Lower leg skin (tissue), 4 donors: ENCODE data around the gene AURKA. TPM values are rescaled to one million over a fixed set of nuclear protein-coding genes. Genes with fewer than 3 reads are reported as not detected.
"Not testable (repeated sequence)": the region's sequence is repeated elsewhere in the genome, so short reads cannot be mapped to it uniquely, and the experiment has no call there.

Experiments used
- DNase-seq, 2 donors: peaks; one replicate each; pipeline ENCODE4 v3.0.0-alpha.2; 2019; ENCODE audit warnings: low spot score in 2 of 2
- H3K4me3 ChIP-seq: fragments of 200-600 bp; sonication (generic); 2 replicates; pipeline ENCODE4 v1.5.1; 2017; ENCODE audit warnings: mild to moderate bottlenecking, low read depth; ENCODE audit not compliant: poor library complexity, severe bottlenecking
- POLR2A ChIP-seq, 2 donors: fragments of 450-650 bp; IDR thresholded peaks; one replicate each; pipeline ENCODE4 v1.6.1; 2016 to 2017; ENCODE audit warnings: antibody characterized with exemption in 2 of 2, mild to moderate bottlenecking in 1 of 2, moderate library complexity in 1 of 2
- WGBS, 2 donors: methylation state at CpG; one replicate each; pipeline ENCODE4 v1.1.5; 2018; 5-methylcytosine and 5-hydroxymethylcytosine counted together
- intact Hi-C: fragments of 100-400 bp; cut with DNase I; formaldehyde crosslinking; loops from one replicate; pipeline ENCODE4 v1.15.0; 2023; ENCODE audit warnings: low total_unique reads
- total RNA-seq, 4 donors: library from RNA; depleted of rRNA; stranded (reverse); fragments of >200 nt; gene quantifications; one replicate each; pipeline ENCODE4 v1.1.0, GENCODE V29; 2016
- TF ChIP-seq, protein P1 (sequence below), 3 donors: fragments of 450-650 bp; IDR thresholded peaks; one replicate each; pipeline ENCODE4 v1.5.1; 2016; ENCODE audit warnings: antibody characterized with exemption in 3 of 3, mild to moderate bottlenecking in 3 of 3, moderate library complexity in 2 of 3

AURKA gene
- total RNA-seq, 4 donors from 2014 or later = 3.9 to 8.7 (median 5.9) TPM

GRCh38 chr20:56406910-56407309 lies 14.9 kb upstream of the AURKA start:
- TF ChIP-seq, protein P1, sequence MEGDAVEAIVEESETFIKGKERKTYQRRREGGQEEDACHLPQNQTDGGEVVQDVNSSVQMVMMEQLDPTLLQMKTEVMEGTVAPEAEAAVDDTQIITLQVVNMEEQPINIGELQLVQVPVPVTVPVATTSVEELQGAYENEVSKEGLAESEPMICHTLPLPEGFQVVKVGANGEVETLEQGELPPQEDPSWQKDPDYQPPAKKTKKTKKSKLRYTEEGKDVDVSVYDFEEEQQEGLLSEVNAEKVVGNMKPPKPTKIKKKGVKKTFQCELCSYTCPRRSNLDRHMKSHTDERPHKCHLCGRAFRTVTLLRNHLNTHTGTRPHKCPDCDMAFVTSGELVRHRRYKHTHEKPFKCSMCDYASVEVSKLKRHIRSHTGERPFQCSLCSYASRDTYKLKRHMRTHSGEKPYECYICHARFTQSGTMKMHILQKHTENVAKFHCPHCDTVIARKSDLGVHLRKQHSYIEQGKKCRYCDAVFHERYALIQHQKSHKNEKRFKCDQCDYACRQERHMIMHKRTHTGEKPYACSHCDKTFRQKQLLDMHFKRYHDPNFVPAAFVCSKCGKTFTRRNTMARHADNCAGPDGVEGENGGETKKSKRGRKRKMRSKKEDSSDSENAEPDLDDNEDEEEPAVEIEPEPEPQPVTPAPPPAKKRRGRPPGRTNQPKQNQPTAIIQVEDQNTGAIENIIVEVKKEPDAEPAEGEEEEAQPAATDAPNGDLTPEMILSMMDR (IDR thresholded peaks at IDR 0.05) = no peak
- no peak for TF ChIP-seq POLR2A (IDR thresholded peaks at IDR 0.05)
- no peak for DNase-seq
- no peak overlapping the region for H3K4me3 ChIP-seq
- 92 to 93% methylated on average over 3 of the region's 3 CpGs for WGBS, 2 donors
- intact Hi-C loops = no loop called here

GRCh38 chr20:56405356-56405755 lies 13.3 kb upstream of the AURKA start:
- H3K4me3 ChIP-seq, intact Hi-C loops, DNase-seq: not testable (repeated sequence)
- WGBS, 2 donors = 94% methylated on average over 12 of the region's 12 CpGs

- no peak overlapping the region for H3K4me3 ChIP-seq
- TF ChIP-seq POLR2A (IDR thresholded peaks at IDR 0.05) = no peak
- TF ChIP-seq, protein P1 (IDR thresholded peaks at IDR 0.05) = no peak
- DNase-seq = no peak
- 93% methylated on average over 26 of the region's 26 CpGs for WGBS, 2 donors
- intact Hi-C loops = no loop called here
Measured at GRCh38 chr20:56403465-56403864, 11.4 kb upstream of the AURKA start.

GRCh38 chr20:56400001-56400640 lies 8.1 kb upstream of the AURKA start:
- H3K4me3 ChIP-seq = no peak overlapping the region
- DNase-seq = peak in 1 of 2 donors; percentile 49
- no peak for TF ChIP-seq POLR2A (IDR thresholded peaks at IDR 0.05)
- TF ChIP-seq, protein P1 (IDR thresholded peaks at IDR 0.05) = peak in 1 of 3 donors; percentile 45
- intact Hi-C loops = no loop called here

GRCh38 chr20:56395166-56395565 lies 3.2 kb upstream of the AURKA start:
- no peak overlapping the region for H3K4me3 ChIP-seq
- TF ChIP-seq, protein P1 (IDR thresholded peaks at IDR 0.05) = no peak
- TF ChIP-seq POLR2A (IDR thresholded peaks at IDR 0.05) = no peak
- 82 to 85% methylated on average over 4 of the region's 4 CpGs for WGBS, 2 donors
- DNase-seq = no peak
- intact Hi-C loops = no loop called here

DNA sequence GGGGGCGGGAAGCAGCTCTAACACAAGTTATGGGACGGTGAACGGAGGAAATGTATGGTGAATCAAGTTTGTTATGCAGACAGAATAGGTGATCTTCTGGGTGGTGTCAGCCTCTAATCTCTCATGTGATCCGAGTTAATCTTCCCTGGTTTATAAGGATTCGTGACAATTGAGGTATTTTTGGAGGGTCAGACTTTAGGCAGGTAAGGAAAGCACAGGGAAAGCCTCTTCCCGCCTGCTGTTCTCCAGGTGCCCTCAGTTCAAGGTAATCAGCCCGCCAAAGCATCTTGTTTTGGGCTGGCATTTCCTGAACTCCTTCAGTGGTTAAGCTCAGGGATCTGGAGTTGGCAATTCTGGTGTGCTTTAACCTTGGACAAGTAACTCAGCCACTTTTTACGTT lies 1.6 kb upstream of the AURKA start:
- no peak for DNase-seq
- no peak for TF ChIP-seq POLR2A (IDR thresholded peaks at IDR 0.05)
- TF ChIP-seq, protein P1 (IDR thresholded peaks at IDR 0.05) = no peak
- WGBS, 2 donors = 53 to 59% methylated on average over 8 of the region's 8 CpGs
- H3K4me3 ChIP-seq = no peak overlapping the region
- intact Hi-C loops = no loop called here
